Smooth muscle cell (in vitro differentiated cells): ENCODE data around the gene SGO1. TPM values are rescaled to one million over a fixed set of nuclear protein-coding genes. Genes with fewer than 3 reads are reported as not detected.

Experiments used
- DNase-seq: peaks from one replicate; lab custom pipeline; 2025; ENCODE audit not compliant: unreplicated experiment; lab: John Stamatoyannopoulos, UW
- H2AFZ ChIP-seq: fragments of 200-600 bp; sonication (generic); 2 replicates; pipeline ENCODE4 v1.6.0; 2016; ENCODE audit warnings: antibody characterized with exemption, low read depth, mild to moderate bottlenecking
- H3F3A ChIP-seq: fragments of 200-600 bp; sonication (generic); 2 replicates; pipeline ENCODE4 v1.6.0; 2017; ENCODE audit warnings: antibody characterized with exemption, low read depth
- H3K27ac ChIP-seq: fragments of 200-600 bp; sonication (generic); 2 replicates; pipeline ENCODE4 v1.5.1; 2016; ENCODE audit warnings: low read depth, mild to moderate bottlenecking
- H3K27me3 ChIP-seq: fragments of 200-600 bp; sonication (generic); 2 replicates; pipeline ENCODE4 v1.6.1; 2016; ENCODE audit warnings: low read depth, mild to moderate bottlenecking
- H3K36me3 ChIP-seq: fragments of 200-600 bp; sonication (generic); 2 replicates; pipeline ENCODE4 v1.5.1; 2016; ENCODE audit warnings: low read depth
- H3K4me1 ChIP-seq: fragments of 200-600 bp; sonication (generic); 2 replicates; pipeline ENCODE4 v1.5.1; 2016; ENCODE audit warnings: low read depth
- H3K4me2 ChIP-seq: fragments of 200-600 bp; sonication (generic); 2 replicates; pipeline ENCODE4 v1.6.0; 2016; ENCODE audit warnings: mild to moderate bottlenecking
- H3K4me3 ChIP-seq: fragments of 200-600 bp; sonication (generic); 2 replicates; pipeline ENCODE4 v1.5.1; 2016; ENCODE audit warnings: mild to moderate bottlenecking
- H3K79me2 ChIP-seq: fragments of 200-600 bp; sonication (generic); 2 replicates; pipeline ENCODE4 v1.6.0; 2016; ENCODE audit warnings: low read depth, mild to moderate bottlenecking
- H3K9ac ChIP-seq: fragments of 200-600 bp; sonication (generic); 2 replicates; pipeline ENCODE4 v1.6.0; 2016; ENCODE audit warnings: low read depth
- H3K9me3 ChIP-seq: fragments of 200-600 bp; sonication (generic); replicated peaks from 2 replicates; pipeline ENCODE4 v1.5.1; 2016; ENCODE audit warnings: low read depth
- H4K20me1 ChIP-seq: fragments of 200-600 bp; sonication (generic); 2 replicates; pipeline ENCODE4 v1.6.0; 2016; ENCODE audit warnings: low read depth
- CTCF ChIP-seq: fragments of 200-600 bp; sonication (generic); IDR thresholded peaks from 2 replicates; pipeline ENCODE4 v1.5.1; 2017; ENCODE audit warnings: borderline replicate concordance, mild to moderate bottlenecking, antibody characterized with exemption; ENCODE audit not compliant: insufficient read depth, poor library complexity, severe bottlenecking
- WGBS: methylation state at CpG from one replicate; pipeline ENCODE4 v1.1.7; 2016; ENCODE audit warnings: low lambda C conversion rate; 5-methylcytosine and 5-hydroxymethylcytosine counted together
- polyA plus RNA-seq: library from polyadenylated mRNA; unstranded; fragments of >200 nt; fragmentation: Nextera tagmentation; extraction: Ambion mirVana; gene quantifications from 2 replicates; pipeline ENCODE4 v1.2.1, GENCODE V29; 2016
- total RNA-seq: library from RNA; depleted of rRNA; stranded (reverse); fragments of >200 nt; gene quantifications from 2 replicates; pipeline ENCODE4 v1.2.3, GENCODE V29; 2014

SGO1 gene
- total and polyA plus RNA-seq, 2 experiments from 2014 or later: 4.1 to 5.4 TPM

GRCh38 chr3:20143519-20143918 is 42.5 kb downstream of the SGO1 start:
- WGBS: 100% methylated on average over 2 of the region's 2 CpGs
- no peak overlapping the region for H2AFZ ChIP-seq
- H3K4me3 ChIP-seq: no peak overlapping the region
- H3K27ac ChIP-seq: no peak overlapping the region
- no peak for DNase-seq
- H3K9me3 ChIP-seq: no peaks in the 10 kb centered on the region
- H4K20me1 ChIP-seq: no peaks in the 10 kb centered on the region
- no peak overlapping the region for H3K4me2 ChIP-seq
- no peak overlapping the region for H3K9ac ChIP-seq
- peaks cover 18% of the 10 kb centered on the region for H3K4me1 ChIP-seq
- H3K36me3 ChIP-seq: no peaks in the 10 kb centered on the region
- no peaks in the 10 kb centered on the region for H3F3A ChIP-seq
- H3K27me3 ChIP-seq: no peaks in the 10 kb centered on the region
- H3K79me2 ChIP-seq: no peaks in the 10 kb centered on the region
- no peak for TF ChIP-seq CTCF

- Histone ChIP-seq H3K27me3 (no peaks in the 10 kb centered on the region), H3K9me3 (no peaks in the 10 kb centered on the region), H4K20me1 (no peaks in the 10 kb centered on the region), H3K27ac (no peak overlapping the region), H3K4me3 (no peak overlapping the region), H2AFZ (no peak overlapping the region), H3K36me3 (no peaks in the 10 kb centered on the region), H3K9ac (no peak overlapping the region), H3K4me1 (peaks cover 21% of the 10 kb centered on the region), H3F3A (no peaks in the 10 kb centered on the region), H3K4me2 (no peak overlapping the region), H3K79me2 (no peaks in the 10 kb centered on the region)
- DNase-seq: no peak
- 96% methylated on average over 4 of the region's 4 CpGs for WGBS
- TF ChIP-seq CTCF: no peak
Observed at GRCh38 chr3:20142517-20142916, 43.5 kb downstream of the SGO1 start.

- Histone ChIP-seq H4K20me1 (no peaks in the 10 kb centered on the region), H3K36me3 (no peaks in the 10 kb centered on the region), H3K9me3 (no peaks in the 10 kb centered on the region), H3K4me1 (peaks cover 19% of the 10 kb centered on the region), H3K4me3 (no peak overlapping the region), H3K9ac (no peak overlapping the region), H3K27ac (no peak overlapping the region), H3K79me2 (no peaks in the 10 kb centered on the region), H3F3A (no peaks in the 10 kb centered on the region), H3K4me2 (no peak overlapping the region), H2AFZ (no peak overlapping the region), H3K27me3 (no peaks in the 10 kb centered on the region)
- no peak for DNase-seq
- no peak for TF ChIP-seq CTCF
- WGBS: 11% methylated on average over 7 of the region's 7 CpGs
Observed at GRCh38 chr3:20141851-20142250, 44.2 kb downstream of the SGO1 start.

GRCh38 chr3:20141316-20141715 is 44.7 kb downstream of the SGO1 start:
- no peaks in the 10 kb centered on the region for H3K79me2 ChIP-seq
- no peaks in the 10 kb centered on the region for H3F3A ChIP-seq
- H3K4me2 ChIP-seq: no peak overlapping the region
- H3K9ac ChIP-seq: no peak overlapping the region
- DNase-seq: no peak
- H3K36me3 ChIP-seq: no peaks in the 10 kb centered on the region
- H2AFZ ChIP-seq: no peak overlapping the region
- H3K27me3 ChIP-seq: no peaks in the 10 kb centered on the region
- no peak overlapping the region for H3K27ac ChIP-seq
- H3K4me1 ChIP-seq: peaks cover 17% of the 10 kb centered on the region
- no peaks in the 10 kb centered on the region for H4K20me1 ChIP-seq
- H3K4me3 ChIP-seq: no peak overlapping the region
- WGBS: 37% methylated on average over 2 of the region's 2 CpGs
- no peak for TF ChIP-seq CTCF
- no peaks in the 10 kb centered on the region for H3K9me3 ChIP-seq
